Prostate gland (tissue), 2 donors: ENCODE data around the gene GPR108.

Experiments
- POLR2AphosphoS5 ChIP-seq: sonication (generic); formaldehyde crosslinking; IDR thresholded peaks from one replicate; pipeline ENCODE4 v1.6.1; 2017; ENCODE audit warnings: antibody characterized with exemption
- TF ChIP-seq, protein P1 (sequence below), 4 experiments: fragments of 200-600 bp in 2 of 4; fragments of 450-650 bp in 2 of 4; sonication (generic) in 2 of 4; IDR thresholded peaks; 1 replicate in 3 of 4; 2 replicates in 1 of 4; pipeline ENCODE4 v1.5.1; 2016 to 2019; ENCODE audit warnings: antibody characterized with exemption in 4 of 4, mild to moderate bottlenecking in 2 of 4, moderate library complexity in 2 of 4

DNA sequence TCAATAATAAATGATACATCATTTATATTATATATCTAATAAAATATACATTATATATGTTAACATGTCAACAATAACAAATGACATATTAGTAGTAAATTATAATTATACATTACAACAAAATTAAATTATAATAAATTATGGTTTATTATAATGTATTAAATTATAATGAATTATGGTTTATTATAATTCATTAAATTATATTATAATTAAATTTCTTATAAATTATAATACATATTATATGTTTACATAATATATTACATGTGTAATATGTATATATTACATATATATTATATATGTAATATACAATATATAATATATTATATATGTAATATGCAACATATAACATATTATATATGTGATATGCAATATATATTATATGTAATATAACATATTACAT, 37.4 kb downstream of the GPR108 start:
- TF ChIP-seq, protein P1, sequence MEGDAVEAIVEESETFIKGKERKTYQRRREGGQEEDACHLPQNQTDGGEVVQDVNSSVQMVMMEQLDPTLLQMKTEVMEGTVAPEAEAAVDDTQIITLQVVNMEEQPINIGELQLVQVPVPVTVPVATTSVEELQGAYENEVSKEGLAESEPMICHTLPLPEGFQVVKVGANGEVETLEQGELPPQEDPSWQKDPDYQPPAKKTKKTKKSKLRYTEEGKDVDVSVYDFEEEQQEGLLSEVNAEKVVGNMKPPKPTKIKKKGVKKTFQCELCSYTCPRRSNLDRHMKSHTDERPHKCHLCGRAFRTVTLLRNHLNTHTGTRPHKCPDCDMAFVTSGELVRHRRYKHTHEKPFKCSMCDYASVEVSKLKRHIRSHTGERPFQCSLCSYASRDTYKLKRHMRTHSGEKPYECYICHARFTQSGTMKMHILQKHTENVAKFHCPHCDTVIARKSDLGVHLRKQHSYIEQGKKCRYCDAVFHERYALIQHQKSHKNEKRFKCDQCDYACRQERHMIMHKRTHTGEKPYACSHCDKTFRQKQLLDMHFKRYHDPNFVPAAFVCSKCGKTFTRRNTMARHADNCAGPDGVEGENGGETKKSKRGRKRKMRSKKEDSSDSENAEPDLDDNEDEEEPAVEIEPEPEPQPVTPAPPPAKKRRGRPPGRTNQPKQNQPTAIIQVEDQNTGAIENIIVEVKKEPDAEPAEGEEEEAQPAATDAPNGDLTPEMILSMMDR (IDR thresholded peaks at IDR 0.05), result no peak
- no peak for TF ChIP-seq POLR2AphosphoS5
